ENCODE results near the gene VCAN.

DNA sequence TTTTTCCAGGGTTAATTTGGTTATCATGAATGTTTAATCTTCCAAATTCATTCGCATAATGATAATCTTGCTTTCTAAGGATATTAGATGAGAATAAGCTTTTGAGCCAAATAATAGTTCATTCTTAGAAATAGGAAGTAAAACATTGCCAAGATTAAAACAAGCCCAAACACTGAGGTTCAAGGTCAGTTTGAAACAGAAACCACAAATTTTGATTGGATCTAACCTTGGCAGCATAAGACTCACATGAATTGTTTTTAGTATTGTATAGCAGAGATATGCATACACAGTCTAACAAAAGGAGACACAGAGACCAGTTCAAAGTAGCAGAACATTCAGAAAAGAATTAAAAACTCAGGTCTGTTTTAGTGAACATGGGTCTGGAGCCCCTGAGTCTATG, 43.4 kb upstream of the VCAN start:
- TF ChIP-seq, protein P1, sequence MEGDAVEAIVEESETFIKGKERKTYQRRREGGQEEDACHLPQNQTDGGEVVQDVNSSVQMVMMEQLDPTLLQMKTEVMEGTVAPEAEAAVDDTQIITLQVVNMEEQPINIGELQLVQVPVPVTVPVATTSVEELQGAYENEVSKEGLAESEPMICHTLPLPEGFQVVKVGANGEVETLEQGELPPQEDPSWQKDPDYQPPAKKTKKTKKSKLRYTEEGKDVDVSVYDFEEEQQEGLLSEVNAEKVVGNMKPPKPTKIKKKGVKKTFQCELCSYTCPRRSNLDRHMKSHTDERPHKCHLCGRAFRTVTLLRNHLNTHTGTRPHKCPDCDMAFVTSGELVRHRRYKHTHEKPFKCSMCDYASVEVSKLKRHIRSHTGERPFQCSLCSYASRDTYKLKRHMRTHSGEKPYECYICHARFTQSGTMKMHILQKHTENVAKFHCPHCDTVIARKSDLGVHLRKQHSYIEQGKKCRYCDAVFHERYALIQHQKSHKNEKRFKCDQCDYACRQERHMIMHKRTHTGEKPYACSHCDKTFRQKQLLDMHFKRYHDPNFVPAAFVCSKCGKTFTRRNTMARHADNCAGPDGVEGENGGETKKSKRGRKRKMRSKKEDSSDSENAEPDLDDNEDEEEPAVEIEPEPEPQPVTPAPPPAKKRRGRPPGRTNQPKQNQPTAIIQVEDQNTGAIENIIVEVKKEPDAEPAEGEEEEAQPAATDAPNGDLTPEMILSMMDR (IDR thresholded peaks at IDR 0.05) = no peak
- TF ChIP-seq POLR2AphosphoS5 (IDR thresholded peaks at IDR 0.05) = no peak
- no peak for TF ChIP-seq POLR2A (IDR thresholded peaks at IDR 0.05; ENCODE audit: low read depth)
- no peak for TF ChIP-seq EP300 (IDR thresholded peaks at IDR 0.05)
